Stimulated activated CD4-positive, alpha-beta T cell treated with anti-CD3 and anti-CD28 coated beads, Interleukin-12 subunit alpha, Interleukin-12 subunit beta, amount 100 ng/mL, for 48 hours (primary cell): Measurements from ENCODE around the gene CPSF4L.

Experiments used
- DNase-seq, 3 donors: peaks; one replicate each; pipeline ENCODE4 v3.0.0-alpha.2; 2020; ENCODE audit warnings: low read depth in 2 of 3, low spot score in 1 of 3

The CPSF4L gene

GRCh38 chr17:73290399-73291259 is 28.9 kb upstream of the CPSF4L start:
- no peak for DNase-seq

- no peak for DNase-seq
Observed at GRCh38 chr17:73289549-73290254, 28.0 kb upstream of the CPSF4L start.

DNA sequence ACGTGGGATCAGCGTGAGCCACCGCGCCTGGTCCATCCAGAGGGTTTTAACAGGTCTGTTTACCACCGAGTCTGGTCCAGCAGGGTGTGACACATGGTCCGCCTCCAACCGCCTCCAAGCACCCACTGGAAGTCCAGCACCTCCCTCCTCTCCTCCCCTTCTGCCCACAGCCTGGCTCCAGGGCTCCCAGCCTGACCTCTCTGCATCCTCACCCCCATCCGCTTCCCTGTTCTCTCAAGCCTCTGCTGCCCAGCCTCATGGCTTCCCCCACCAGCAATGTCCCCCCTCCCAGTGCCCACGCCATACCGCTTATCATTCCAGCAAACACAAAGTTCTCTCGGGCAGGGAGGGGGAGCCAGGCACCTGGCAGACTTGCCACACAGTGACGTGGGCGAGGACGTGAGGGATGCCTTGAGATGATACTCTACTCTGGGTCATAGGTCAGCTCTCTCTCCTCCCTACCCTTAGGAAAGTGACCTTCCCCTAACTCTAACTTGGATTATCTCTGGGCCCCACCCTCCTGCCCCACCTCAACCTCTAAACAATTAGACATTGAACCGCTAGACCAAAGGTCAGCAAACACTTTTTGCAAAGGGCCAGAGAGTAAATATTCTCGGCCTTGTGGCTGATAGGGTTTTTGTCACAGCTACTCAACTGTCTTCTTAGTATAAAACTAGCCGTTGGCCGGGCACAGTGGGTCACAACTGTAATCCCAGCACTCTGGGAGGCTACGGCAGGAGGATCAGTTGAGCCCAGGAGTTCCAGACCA is 27.0 kb upstream of the CPSF4L start:
- no peak for DNase-seq

DNA sequence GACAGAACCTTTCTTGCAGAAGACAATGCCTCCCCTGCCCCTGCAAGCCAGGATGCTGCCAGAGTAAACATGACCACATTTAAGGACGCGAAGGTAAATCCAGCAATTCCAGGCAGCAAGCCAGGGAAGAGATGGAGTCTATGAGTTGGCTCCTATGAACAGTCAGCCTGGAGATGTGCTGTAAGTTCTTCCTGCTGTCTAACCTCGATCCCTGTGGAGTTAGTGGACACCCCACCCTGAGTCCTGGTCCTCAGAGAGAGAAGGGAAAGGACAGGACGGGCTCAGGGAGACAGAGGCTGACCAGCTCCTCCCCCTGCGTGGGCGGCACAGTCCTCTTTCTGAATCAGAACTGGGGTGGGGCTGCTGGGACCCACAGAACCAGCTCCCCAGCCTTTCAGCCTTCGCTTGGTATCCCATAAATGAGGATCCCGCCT is 25.2 kb upstream of the CPSF4L start:
- no peak for DNase-seq

GRCh38 chr17:73285916-73286862 is 24.5 kb upstream of the CPSF4L start:
- DNase-seq, result no peak

- no peak for DNase-seq
Observed at GRCh38 chr17:73285603-73285908, 23.9 kb upstream of the CPSF4L start.

GRCh38 chr17:73284906-73285602 is 23.4 kb upstream of the CPSF4L start:
- DNase-seq, result no peak

DNA sequence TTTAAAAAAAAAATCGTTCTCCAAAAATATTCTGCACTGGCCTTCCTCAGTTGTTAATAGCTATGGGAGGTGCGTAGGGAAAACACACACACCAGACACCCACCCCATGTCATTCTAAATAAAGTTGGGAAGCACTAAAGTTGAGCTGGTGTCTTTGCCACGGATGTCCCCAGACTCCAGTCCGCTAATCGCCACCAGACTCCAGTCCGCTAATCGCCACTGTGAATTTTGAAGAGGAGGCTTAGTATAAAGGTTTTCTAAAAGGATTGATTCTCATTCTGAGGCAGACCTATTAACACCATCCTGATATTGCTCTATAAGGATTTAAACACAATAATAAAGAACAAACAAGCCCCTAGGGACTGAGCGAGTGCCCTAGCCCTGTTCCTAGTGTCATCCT is 22.7 kb upstream of the CPSF4L start:
- no peak for DNase-seq

- DNase-seq, result no peak
Observed at GRCh38 chr17:73283841-73284282, 22.2 kb upstream of the CPSF4L start.

GRCh38 chr17:73283250-73283649 is 21.6 kb upstream of the CPSF4L start:
- DNase-seq, result no peak

DNA sequence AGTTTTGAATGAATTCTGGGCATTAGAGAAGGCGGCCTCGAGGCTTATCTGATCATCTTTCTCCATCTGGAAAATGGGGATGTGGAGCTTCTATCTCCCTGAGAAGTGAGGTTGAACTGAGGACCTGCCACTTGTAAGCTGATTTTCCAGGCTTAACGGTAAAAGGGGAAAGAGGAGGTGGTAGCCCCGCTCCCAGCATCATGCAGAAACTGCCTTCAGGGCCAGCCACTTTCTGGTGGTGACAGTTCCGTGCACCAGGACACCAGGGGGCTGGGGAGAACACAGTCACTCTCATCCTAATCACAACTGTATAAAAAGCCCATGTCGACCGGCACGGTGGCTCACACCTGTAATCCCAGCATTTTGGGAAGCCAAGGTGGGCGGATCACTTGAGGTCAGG is 20.9 kb upstream of the CPSF4L start:
- DNase-seq, result no peak

GRCh38 chr17:73281928-73282327 is 20.2 kb upstream of the CPSF4L start:
- DNase-seq, result no peak

DNA sequence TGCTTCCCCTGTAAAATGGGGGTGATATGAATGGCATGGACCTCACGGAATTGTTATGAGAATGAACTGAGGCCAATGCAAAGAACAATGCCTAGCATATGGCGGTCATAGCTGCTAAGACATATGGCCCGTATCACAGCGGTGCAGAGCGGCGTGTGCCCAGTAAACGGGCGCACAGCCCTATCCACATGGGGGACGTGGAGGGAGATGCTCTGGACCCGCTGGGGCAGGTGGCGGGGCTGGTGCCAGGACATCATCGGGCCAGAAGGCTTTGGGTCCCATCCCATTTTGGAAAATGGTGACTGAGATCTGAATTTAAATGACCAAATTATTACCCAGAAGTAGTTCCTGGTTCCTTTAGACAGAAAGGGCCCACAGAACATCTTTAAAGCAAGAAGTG is 18.5 kb upstream of the CPSF4L start:
- DNase-seq, result no peak

DNA sequence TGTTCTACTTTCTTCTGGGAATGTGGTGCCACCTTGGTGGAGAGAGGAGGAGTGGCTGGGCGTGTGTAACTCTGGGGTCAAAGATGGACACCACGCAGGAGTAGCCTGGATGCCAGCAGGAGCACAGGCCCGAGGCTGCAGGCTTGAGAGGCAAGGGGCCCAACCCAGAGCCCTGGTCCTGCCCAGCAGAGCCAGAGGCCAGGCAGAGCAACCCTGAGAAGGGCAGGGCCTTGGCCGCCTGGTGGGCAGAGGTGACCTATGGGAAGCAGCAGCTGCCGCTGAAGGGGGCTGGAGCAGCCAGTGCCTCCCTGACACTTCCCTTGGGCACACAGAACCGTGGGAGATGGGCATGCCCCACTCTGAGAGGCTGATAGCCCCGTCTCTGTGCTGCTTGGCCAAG is 18.0 kb upstream of the CPSF4L start:
- DNase-seq, result no peak

GRCh38 chr17:73278465-73279453 is 17.1 kb upstream of the CPSF4L start:
- DNase-seq, result no peak

DNA sequence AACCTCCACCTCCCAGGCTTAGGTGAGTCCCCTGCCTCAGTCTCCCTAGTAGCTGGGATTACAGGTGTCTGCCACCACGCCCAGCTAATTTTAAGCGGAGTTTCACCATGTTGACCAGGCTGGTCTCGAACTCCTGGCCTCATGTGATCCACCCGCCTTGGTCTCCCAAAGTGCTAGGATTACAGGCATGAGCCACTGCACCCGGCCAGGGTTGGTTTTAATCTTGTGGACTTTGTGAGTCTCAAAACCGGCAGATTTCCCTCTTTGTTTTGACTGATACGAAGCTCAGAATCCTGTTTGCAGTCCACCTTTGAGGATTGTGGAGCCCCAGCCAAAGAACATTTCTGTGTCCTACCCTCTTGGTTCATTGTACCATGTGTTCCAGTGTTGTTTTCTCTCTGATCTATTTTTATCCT is 16.4 kb upstream of the CPSF4L start:
- no peak for DNase-seq

GRCh38 chr17:73274490-73274889 is 12.8 kb upstream of the CPSF4L start:
- DNase-seq, result no peak

GRCh38 chr17:73272906-73273218 is 11.2 kb upstream of the CPSF4L start:
- no peak for DNase-seq

GRCh38 chr17:73271072-73271471 is 9.4 kb upstream of the CPSF4L start:
- DNase-seq, result no peak
